Measurements from ENCODE around the gene HAAO. TPM values are rescaled to one million over a fixed set of nuclear protein-coding genes. Genes with fewer than 3 reads are reported as not detected.

Gene HAAO
- total and polyA plus RNA-seq, 2 of the 13 experiments (the other 11 are each of a cell fraction or from before 2014, with no cell fraction given), result 36.1 to 42.7 TPM

GRCh38 chr2:42792583-42793333, at the start of gene HAAO (continued):
- peak; percentile 94; the same call in 1 of the 2 replicates for TF ChIP-seq ZNF878 (CRISPR knock-in tag; IDR thresholded peaks at IDR 0.05)
- peak; percentile 98 for TF ChIP-seq NCOA1 (CRISPR knock-in tag; IDR thresholded peaks at IDR 0.05)
- peak; percentile 85 for TF ChIP-seq ZNF143 (CRISPR knock-in tag; IDR thresholded peaks at IDR 0.05)
- TF ChIP-seq KLF6 (CRISPR knock-in tag; IDR thresholded peaks at IDR 0.05), result peak; percentile 99
- TF ChIP-seq ZNF17 (CRISPR knock-in tag; IDR thresholded peaks at IDR 0.05), result peak; percentile 95
- TF ChIP-seq, protein P1, sequence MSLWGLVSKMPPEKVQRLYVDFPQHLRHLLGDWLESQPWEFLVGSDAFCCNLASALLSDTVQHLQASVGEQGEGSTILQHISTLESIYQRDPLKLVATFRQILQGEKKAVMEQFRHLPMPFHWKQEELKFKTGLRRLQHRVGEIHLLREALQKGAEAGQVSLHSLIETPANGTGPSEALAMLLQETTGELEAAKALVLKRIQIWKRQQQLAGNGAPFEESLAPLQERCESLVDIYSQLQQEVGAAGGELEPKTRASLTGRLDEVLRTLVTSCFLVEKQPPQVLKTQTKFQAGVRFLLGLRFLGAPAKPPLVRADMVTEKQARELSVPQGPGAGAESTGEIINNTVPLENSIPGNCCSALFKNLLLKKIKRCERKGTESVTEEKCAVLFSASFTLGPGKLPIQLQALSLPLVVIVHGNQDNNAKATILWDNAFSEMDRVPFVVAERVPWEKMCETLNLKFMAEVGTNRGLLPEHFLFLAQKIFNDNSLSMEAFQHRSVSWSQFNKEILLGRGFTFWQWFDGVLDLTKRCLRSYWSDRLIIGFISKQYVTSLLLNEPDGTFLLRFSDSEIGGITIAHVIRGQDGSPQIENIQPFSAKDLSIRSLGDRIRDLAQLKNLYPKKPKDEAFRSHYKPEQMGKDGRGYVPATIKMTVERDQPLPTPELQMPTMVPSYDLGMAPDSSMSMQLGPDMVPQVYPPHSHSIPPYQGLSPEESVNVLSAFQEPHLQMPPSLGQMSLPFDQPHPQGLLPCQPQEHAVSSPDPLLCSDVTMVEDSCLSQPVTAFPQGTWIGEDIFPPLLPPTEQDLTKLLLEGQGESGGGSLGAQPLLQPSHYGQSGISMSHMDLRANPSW (CRISPR knock-in tag; IDR thresholded peaks at IDR 0.05; ENCODE audit: borderline replicate concordance), result peak; percentile 96; the same call in 1 of the 2 replicates
- peak; percentile 48; the same call in 1 of the 2 replicates for TF ChIP-seq NFYC (CRISPR knock-in tag; IDR thresholded peaks at IDR 0.05)
- TF ChIP-seq REL (CRISPR knock-in tag; conservative IDR thresholded peaks at IDR 0.05), result peak; percentile 75
- peak; percentile 46; the same call in 1 of the 2 replicates for TF ChIP-seq SNAPC4 (CRISPR knock-in tag; IDR thresholded peaks at IDR 0.05)
- no peak for TF ChIP-seq JUNB (CRISPR knock-in tag; IDR thresholded peaks at IDR 0.05; ENCODE audit: borderline replicate concordance)
- peak; percentile 97 for TF ChIP-seq HOXD1 (CRISPR knock-in tag; IDR thresholded peaks at IDR 0.05)
- TF ChIP-seq DNMT1 (CRISPR knock-in tag; IDR thresholded peaks at IDR 0.05), result peak; percentile 90
- TF ChIP-seq ZNF207 (IDR thresholded peaks at IDR 0.05; ENCODE audit: borderline replicate concordance), result no peak
- TF ChIP-seq IRF2 (CRISPR knock-in tag; IDR thresholded peaks at IDR 0.05), result peak; percentile 96
- TF ChIP-seq CENPBD1 (CRISPR knock-in tag; IDR thresholded peaks at IDR 0.05; ENCODE audit: borderline replicate concordance, low read depth), result peak; percentile 88; the same call in 1 of the 2 replicates
- peak; percentile 95 for TF ChIP-seq GLI4 (CRISPR knock-in tag; IDR thresholded peaks at IDR 0.05; ENCODE audit: borderline replicate concordance)
- TF ChIP-seq, protein P2, sequence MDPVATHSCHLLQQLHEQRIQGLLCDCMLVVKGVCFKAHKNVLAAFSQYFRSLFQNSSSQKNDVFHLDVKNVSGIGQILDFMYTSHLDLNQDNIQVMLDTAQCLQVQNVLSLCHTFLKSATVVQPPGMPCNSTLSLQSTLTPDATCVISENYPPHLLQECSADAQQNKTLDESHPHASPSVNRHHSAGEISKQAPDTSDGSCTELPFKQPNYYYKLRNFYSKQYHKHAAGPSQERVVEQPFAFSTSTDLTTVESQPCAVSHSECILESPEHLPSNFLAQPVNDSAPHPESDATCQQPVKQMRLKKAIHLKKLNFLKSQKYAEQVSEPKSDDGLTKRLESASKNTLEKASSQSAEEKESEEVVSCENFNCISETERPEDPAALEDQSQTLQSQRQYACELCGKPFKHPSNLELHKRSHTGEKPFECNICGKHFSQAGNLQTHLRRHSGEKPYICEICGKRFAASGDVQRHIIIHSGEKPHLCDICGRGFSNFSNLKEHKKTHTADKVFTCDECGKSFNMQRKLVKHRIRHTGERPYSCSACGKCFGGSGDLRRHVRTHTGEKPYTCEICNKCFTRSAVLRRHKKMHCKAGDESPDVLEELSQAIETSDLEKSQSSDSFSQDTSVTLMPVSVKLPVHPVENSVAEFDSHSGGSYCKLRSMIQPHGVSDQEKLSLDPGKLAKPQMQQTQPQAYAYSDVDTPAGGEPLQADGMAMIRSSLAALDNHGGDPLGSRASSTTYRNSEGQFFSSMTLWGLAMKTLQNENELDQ (CRISPR knock-in tag; IDR thresholded peaks at IDR 0.05; ENCODE audit: borderline replicate concordance), result 0 out of 2 replicates have a peak, but pooled peaks have one; percentile 53
- peak; percentile 70; the same call in 1 of the 2 replicates for TF ChIP-seq SP140L (CRISPR knock-in tag; IDR thresholded peaks at IDR 0.05; ENCODE audit: borderline replicate concordance)
- peak; percentile 90 for TF ChIP-seq ZNF552 (CRISPR knock-in tag; IDR thresholded peaks at IDR 0.05; ENCODE audit: borderline replicate concordance)
